ENCODE data around the gene CHCHD4.

CHCHD4 gene

DNA sequence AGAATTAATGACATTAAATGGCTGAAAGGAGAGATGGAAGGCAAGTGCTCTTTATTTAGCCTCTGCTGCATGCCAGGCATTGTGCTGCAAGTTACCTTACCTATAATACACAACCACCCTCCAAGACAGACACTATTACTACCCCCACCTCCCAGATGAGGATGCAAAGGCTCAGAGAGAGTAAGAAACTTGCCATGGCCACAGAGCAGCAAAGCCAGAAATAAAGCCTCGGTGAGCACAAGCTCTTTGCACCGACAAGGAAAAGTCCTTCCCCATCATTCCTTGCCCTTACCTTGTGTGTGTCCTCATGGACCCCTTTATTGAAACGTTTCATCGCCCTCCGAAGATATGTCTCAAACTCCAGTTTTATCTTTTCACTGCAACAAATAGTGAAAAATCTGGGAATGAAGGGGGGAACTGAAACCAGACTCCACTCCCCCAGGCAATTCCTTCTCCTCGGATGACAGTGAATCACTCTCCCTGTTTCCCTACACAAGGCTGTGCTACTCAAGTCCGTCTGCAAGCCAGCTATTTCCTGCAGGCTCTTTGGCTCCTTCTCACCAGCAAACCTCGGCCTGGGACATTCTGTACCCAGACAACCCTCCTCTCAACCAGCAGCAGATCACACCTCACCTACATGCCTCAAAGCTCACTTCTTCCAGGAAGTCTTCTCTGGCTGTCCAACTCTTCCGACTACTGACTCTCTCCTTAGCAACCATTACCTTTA, 42.4 kb upstream of the CHCHD4 start:
- peaks cover 16% of the 10 kb centered on the region for H3K9me3 Mint-ChIP-seq
- no peak overlapping the region for H3K27ac Mint-ChIP-seq
- no peak overlapping the region for H3K4me3 Mint-ChIP-seq
- DNase-seq, result no peak
- no peaks in the 10 kb centered on the region for H3K27me3 Mint-ChIP-seq (ENCODE audit: low read depth, poor library complexity)
- TF ChIP-seq, protein P1, sequence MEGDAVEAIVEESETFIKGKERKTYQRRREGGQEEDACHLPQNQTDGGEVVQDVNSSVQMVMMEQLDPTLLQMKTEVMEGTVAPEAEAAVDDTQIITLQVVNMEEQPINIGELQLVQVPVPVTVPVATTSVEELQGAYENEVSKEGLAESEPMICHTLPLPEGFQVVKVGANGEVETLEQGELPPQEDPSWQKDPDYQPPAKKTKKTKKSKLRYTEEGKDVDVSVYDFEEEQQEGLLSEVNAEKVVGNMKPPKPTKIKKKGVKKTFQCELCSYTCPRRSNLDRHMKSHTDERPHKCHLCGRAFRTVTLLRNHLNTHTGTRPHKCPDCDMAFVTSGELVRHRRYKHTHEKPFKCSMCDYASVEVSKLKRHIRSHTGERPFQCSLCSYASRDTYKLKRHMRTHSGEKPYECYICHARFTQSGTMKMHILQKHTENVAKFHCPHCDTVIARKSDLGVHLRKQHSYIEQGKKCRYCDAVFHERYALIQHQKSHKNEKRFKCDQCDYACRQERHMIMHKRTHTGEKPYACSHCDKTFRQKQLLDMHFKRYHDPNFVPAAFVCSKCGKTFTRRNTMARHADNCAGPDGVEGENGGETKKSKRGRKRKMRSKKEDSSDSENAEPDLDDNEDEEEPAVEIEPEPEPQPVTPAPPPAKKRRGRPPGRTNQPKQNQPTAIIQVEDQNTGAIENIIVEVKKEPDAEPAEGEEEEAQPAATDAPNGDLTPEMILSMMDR (IDR thresholded peaks at IDR 0.05), result no peak
- H3K4me1 Mint-ChIP-seq, result no peaks in the 10 kb centered on the region
- H3K36me3 Mint-ChIP-seq (ENCODE audit: low read depth), result peaks cover 84% of the 10 kb centered on the region

DNA sequence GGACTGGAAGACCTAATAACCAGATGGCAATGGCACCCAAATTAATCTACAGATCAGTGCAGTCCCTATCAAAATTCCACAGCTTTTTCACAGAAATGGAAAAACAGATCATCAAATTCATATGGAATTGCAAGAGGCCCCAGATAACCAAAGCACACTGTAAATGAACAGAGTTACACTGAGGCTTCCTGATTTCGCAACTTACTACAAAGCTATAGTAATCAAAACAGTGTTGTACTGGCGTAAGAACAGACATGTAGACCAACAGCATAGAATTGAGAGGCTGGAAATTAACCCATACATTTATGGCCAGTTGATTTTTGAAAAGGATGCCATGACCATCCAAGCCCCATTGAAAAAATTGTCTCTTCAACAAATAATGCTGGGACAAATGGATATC, 37.5 kb upstream of the CHCHD4 start:
- Mint-ChIP-seq H3K36me3 (ENCODE audit: low read depth) (peaks cover 98% of the 10 kb centered on the region), H3K4me3 (no peak overlapping the region), H3K27ac (no peak overlapping the region), H3K9me3 (peaks cover 30% of the 10 kb centered on the region), H3K27me3 (ENCODE audit: low read depth, poor library complexity) (no peaks in the 10 kb centered on the region), H3K4me1 (no peaks in the 10 kb centered on the region)
- TF ChIP-seq, protein P1 (IDR thresholded peaks at IDR 0.05), result no peak
- no peak for DNase-seq

DNA sequence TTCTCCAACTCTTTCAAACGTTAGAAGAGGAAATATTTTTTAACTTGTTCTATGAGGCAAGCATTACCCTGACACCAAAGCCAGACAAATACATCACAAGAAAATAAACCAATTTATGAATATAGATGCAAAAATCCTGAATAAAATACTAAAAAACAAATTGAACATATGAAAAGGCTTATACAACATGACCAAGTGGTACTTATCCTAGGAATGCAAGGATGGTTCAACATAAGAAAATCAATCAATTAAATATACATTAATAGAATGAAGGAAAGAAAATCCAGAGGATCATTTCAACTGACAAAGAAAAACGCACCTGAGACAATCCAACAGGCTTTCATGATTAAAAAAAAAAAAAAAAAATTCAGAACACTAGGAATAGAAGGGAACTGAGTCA, 36.6 kb upstream of the CHCHD4 start:
- H3K27me3 Mint-ChIP-seq (ENCODE audit: low read depth, poor library complexity), result no peaks in the 10 kb centered on the region
- TF ChIP-seq, protein P1 (IDR thresholded peaks at IDR 0.05), result no peak
- H3K4me3 Mint-ChIP-seq, result no peak overlapping the region
- no peaks in the 10 kb centered on the region for H3K4me1 Mint-ChIP-seq
- no peak overlapping the region for H3K27ac Mint-ChIP-seq
- H3K36me3 Mint-ChIP-seq (ENCODE audit: low read depth), result peaks cover 100% of the 10 kb centered on the region
- peaks cover 30% of the 10 kb centered on the region for H3K9me3 Mint-ChIP-seq
- no peak for DNase-seq

DNA sequence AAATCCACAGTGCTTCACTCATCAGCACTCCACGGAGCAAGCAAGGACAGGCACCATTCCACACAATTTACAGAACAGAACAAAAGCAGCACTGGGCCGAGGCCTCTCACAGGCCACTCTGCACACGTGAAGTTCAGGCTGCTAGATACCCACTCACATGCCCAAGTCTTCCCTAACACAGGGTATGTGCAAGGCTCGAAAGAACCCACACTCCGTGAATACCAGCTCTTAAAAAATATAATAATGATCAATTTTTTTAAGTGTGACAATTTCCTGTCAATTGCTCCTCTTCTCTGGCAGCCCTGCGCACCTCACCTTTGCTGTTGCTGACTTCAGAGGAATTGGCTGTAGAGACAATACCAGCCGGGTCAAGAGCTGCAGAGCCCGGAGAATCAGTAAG, 34.8 kb upstream of the CHCHD4 start:
- peaks cover 30% of the 10 kb centered on the region for H3K9me3 Mint-ChIP-seq
- H3K4me1 Mint-ChIP-seq, result no peaks in the 10 kb centered on the region
- H3K27me3 Mint-ChIP-seq (ENCODE audit: low read depth, poor library complexity), result no peaks in the 10 kb centered on the region
- peaks cover 97% of the 10 kb centered on the region for H3K36me3 Mint-ChIP-seq (ENCODE audit: low read depth)
- TF ChIP-seq, protein P1 (IDR thresholded peaks at IDR 0.05), result no peak
- H3K27ac Mint-ChIP-seq, result no peak overlapping the region
- no peak for DNase-seq
- no peak overlapping the region for H3K4me3 Mint-ChIP-seq

DNA sequence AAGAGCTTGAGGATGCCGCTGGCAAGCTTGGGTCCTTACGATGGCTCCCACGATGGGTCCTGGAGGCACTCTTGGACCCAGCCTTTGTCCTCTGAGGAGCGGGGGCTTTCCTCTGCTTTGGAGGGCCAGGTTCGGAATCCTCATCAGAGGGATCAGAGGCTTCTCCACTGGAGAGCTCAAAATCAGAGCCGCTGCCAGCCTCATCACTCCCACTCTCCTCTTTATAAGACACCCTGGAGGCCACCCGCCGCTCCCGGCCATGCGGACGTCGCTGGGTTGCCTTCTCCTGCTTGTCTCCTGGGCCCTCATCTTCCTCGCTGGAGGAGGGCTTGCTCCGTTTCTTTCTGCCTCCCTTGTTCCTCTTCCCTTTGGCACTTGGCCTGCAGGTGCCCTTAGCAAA, 33.7 kb upstream of the CHCHD4 start:
- no peaks in the 10 kb centered on the region for H3K27me3 Mint-ChIP-seq (ENCODE audit: low read depth, poor library complexity)
- H3K27ac Mint-ChIP-seq, result no peak overlapping the region
- peaks cover 27% of the 10 kb centered on the region for H3K9me3 Mint-ChIP-seq
- no peak overlapping the region for H3K4me3 Mint-ChIP-seq
- H3K36me3 Mint-ChIP-seq (ENCODE audit: low read depth), result peaks cover 95% of the 10 kb centered on the region
- no peaks in the 10 kb centered on the region for H3K4me1 Mint-ChIP-seq
- DNase-seq, result no peak
- TF ChIP-seq, protein P1 (IDR thresholded peaks at IDR 0.05), result no peak

DNA sequence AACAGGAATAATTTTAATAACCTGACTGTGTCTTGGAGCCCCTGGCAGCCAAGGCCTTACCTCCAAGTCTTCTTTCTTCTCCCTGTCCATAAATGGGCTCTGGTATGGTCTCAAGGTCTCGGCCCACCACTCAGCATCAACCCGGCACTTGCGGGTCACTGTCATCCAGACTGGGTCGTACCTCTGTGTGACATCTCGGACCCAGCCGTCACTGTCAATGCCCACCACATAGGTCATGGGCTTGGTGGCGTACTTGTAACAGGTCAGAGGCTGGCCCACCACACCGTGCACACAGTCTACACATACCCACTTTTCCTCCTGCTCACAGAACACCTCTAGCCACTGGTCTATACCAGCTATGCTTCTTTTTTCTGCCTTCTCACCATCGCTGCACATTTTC, 33.3 kb upstream of the CHCHD4 start:
- H3K4me3 Mint-ChIP-seq, result no peak overlapping the region
- no peak for DNase-seq
- H3K27me3 Mint-ChIP-seq (ENCODE audit: low read depth, poor library complexity), result no peaks in the 10 kb centered on the region
- H3K9me3 Mint-ChIP-seq, result peaks cover 23% of the 10 kb centered on the region
- no peak overlapping the region for H3K27ac Mint-ChIP-seq
- peaks cover 91% of the 10 kb centered on the region for H3K36me3 Mint-ChIP-seq (ENCODE audit: low read depth)
- TF ChIP-seq, protein P1 (IDR thresholded peaks at IDR 0.05), result no peak
- H3K4me1 Mint-ChIP-seq, result no peaks in the 10 kb centered on the region
